DOHH2 (cell line): ENCODE measurements around the gene SLC16A5.

ENCODE experiments used
- H3F3A ChIP-seq: fragments of 200-600 bp; sonication (generic), shearing (Covaris generic); 2 replicates; pipeline ENCODE4 v1.6.0; 2016; ENCODE audit warnings: antibody characterized with exemption, mild to moderate bottlenecking; ENCODE audit not compliant: control insufficient read depth, insufficient read depth
- H3K27ac ChIP-seq: fragments of 200-600 bp; sonication (generic); 2 replicates; pipeline ENCODE4 v1.5.1; 2014; ENCODE audit warnings: low read depth, mild to moderate bottlenecking, low read length, moderate library complexity
- H3K27me3 ChIP-seq: fragments of 200-600 bp; sonication (generic); 2 replicates; pipeline ENCODE4 v1.6.1; 2014; ENCODE audit warnings: mild to moderate bottlenecking, low read length, mixed read lengths; ENCODE audit not compliant: control insufficient read depth
- H3K36me3 ChIP-seq: fragments of 200-600 bp; sonication (generic); 2 replicates; pipeline ENCODE4 v1.6.1; 2014; ENCODE audit warnings: mild to moderate bottlenecking, low read length, moderate library complexity, mixed read lengths; ENCODE audit not compliant: control insufficient read depth
- H3K4me1 ChIP-seq: fragments of 200-600 bp; sonication (generic); 2 replicates; pipeline ENCODE4 v1.6.1; 2014; ENCODE audit warnings: mild to moderate bottlenecking, low read length, mixed read lengths; ENCODE audit not compliant: control insufficient read depth
- H3K4me2 ChIP-seq: fragments of 200-600 bp; sonication (generic); 2 replicates; pipeline ENCODE4 v1.6.0; 2014; ENCODE audit warnings: mild to moderate bottlenecking, low read length, moderate library complexity
- H3K4me3 ChIP-seq: fragments of 200-600 bp; sonication (generic); 2 replicates; pipeline ENCODE4 v1.5.1; 2014; ENCODE audit warnings: mild to moderate bottlenecking, low read length, mixed read lengths
- H3K79me2 ChIP-seq: fragments of 200-600 bp; sonication (generic); 2 replicates; pipeline ENCODE4 v1.6.1; 2014; ENCODE audit warnings: mild to moderate bottlenecking, low read length, mixed read lengths; ENCODE audit not compliant: control insufficient read depth
- H3K9me2 ChIP-seq: fragments of 200-600 bp; sonication (generic); replicated peaks from 2 replicates; pipeline ENCODE4 v1.6.1; 2014; ENCODE audit warnings: mild to moderate bottlenecking, low read length, mixed read lengths; ENCODE audit not compliant: control insufficient read depth
- H3K9me3 ChIP-seq: fragments of 200-600 bp; sonication (generic); 2 replicates; pipeline ENCODE4 v1.6.1; 2014; ENCODE audit warnings: antibody characterized with exemption, low read length, mixed read lengths; ENCODE audit not compliant: control insufficient read depth, insufficient read depth
- H4K20me1 ChIP-seq: fragments of 200-600 bp; sonication (generic); 2 replicates; pipeline ENCODE4 v1.6.0; 2014; ENCODE audit warnings: low read depth, mild to moderate bottlenecking, antibody characterized with exemption, low read length, moderate library complexity; ENCODE audit not compliant: control insufficient read depth, insufficient read depth
- EZH2phosphoT487 ChIP-seq: fragments of 200-600 bp; sonication (generic); IDR thresholded peaks from 2 replicates; pipeline ENCODE4 v1.6.1; 2017; ENCODE audit warnings: borderline replicate concordance, mild to moderate bottlenecking, antibody characterized with exemption, low read length, moderate library complexity, mixed read lengths
- TF ChIP-seq, protein P1 (sequence below): fragments of 200-600 bp; sonication (generic); IDR thresholded peaks from one replicate; pipeline ENCODE4 v1.5.1; 2014; ENCODE audit warnings: antibody characterized with exemption, mild to moderate bottlenecking, low read depth, low read length; ENCODE audit not compliant: poor library complexity, severe bottlenecking

SLC16A5 gene

DNA sequence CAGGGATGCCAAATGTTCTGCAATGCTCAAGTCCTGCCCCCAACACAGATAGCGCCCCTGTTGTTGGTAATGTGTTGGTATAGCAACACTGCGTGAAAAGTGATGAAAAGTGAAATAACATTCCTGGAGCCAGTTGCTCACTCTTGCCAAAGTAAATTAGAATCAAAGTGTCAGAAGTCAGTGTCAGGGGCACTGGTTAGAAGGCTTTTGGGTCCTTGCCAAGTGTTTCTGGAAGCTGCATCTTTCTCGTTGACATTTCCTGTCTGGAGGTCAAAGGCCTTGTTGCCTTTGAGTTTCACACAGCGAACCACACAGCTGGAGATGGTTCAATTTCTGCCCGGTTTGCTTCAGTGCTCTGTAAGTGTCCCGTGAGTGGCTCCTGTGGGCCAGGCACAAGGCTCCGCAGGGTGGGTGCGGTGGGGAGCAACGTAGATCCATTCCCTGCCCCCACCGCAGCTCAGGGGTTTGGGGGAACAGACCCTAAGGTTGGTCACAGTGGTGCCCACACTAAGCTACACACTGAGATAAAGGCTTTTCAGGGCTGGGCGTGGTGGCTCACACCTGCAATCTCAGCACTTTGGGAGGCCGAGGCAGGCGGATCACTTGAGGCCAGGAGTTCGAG lies 3.6 kb upstream of the SLC16A5 start:
- Histone ChIP-seq H3K4me2 (no peak overlapping the region), H3K27ac (no peak overlapping the region)

DNA sequence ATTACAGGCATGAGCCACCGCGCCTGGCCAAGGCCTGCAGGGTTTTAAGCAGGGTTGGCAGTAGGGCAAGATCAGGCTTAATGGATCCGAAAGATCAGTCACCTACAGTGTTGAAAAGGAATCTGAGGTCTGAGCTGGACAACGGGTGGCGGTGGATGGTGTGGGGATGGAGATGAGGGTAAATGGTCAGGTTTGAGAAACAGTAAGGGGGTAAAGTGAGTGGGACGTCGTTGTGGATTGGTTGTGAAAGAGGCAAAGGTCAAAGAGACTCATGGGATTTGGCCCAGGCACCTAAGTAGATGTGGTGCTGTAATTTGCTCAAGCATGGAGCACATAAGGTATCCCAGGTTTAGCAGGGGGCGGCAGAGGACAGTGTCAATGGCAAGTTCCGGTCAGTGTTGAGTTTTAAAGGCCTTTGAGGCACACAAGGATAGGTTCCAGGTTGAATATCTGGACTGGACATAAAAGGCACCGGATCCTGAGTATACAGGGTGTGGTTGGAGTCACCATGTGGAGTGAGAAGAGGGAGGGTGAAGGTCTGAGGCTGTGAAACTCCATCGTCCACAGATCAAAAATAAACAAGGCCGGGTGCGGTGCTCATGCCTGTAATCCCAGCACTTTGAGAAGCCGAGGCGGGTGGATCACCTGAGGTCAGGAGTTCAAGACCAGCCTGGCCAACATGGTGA lies 1.1 kb upstream of the SLC16A5 start:
- Histone ChIP-seq H4K20me1 (no peaks in the 10 kb centered on the region), H3K27ac (no peak overlapping the region), H3K79me2 (no peaks in the 10 kb centered on the region), H3K9me3 (no peaks in the 10 kb centered on the region), H3K36me3 (no peaks in the 10 kb centered on the region), H3K9me2 (no peaks in the 10 kb centered on the region), H3K4me3 (no peak overlapping the region), H3K4me1 (peaks cover 5% of the 10 kb centered on the region; the same call in 1 of the 2 replicates), H3F3A (no peaks in the 10 kb centered on the region), H3K27me3 (peaks cover 37% of the 10 kb centered on the region), H3K4me2 (no peak overlapping the region)
- TF ChIP-seq EZH2phosphoT487, result no peak
- TF ChIP-seq, protein P1, sequence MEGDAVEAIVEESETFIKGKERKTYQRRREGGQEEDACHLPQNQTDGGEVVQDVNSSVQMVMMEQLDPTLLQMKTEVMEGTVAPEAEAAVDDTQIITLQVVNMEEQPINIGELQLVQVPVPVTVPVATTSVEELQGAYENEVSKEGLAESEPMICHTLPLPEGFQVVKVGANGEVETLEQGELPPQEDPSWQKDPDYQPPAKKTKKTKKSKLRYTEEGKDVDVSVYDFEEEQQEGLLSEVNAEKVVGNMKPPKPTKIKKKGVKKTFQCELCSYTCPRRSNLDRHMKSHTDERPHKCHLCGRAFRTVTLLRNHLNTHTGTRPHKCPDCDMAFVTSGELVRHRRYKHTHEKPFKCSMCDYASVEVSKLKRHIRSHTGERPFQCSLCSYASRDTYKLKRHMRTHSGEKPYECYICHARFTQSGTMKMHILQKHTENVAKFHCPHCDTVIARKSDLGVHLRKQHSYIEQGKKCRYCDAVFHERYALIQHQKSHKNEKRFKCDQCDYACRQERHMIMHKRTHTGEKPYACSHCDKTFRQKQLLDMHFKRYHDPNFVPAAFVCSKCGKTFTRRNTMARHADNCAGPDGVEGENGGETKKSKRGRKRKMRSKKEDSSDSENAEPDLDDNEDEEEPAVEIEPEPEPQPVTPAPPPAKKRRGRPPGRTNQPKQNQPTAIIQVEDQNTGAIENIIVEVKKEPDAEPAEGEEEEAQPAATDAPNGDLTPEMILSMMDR, result no peak

More for the DNA sequence above, 3.6 kb upstream of the SLC16A5 start:
- no peaks in the 10 kb centered on the region for H3K79me2 ChIP-seq
- no peaks in the 10 kb centered on the region for H4K20me1 ChIP-seq
- no peaks in the 10 kb centered on the region for H3K9me2 ChIP-seq
- TF ChIP-seq EZH2phosphoT487, result no peak
- TF ChIP-seq, protein P1, result no peak
- H3K27me3 ChIP-seq, result peaks cover 40% of the 10 kb centered on the region
- no peaks in the 10 kb centered on the region for H3K36me3 ChIP-seq
- H3K4me1 ChIP-seq, result peaks cover 5% of the 10 kb centered on the region; the same call in 1 of the 2 replicates
- no peaks in the 10 kb centered on the region for H3K9me3 ChIP-seq
- no peaks in the 10 kb centered on the region for H3F3A ChIP-seq
- H3K4me3 ChIP-seq, result no peak overlapping the region

DNA sequence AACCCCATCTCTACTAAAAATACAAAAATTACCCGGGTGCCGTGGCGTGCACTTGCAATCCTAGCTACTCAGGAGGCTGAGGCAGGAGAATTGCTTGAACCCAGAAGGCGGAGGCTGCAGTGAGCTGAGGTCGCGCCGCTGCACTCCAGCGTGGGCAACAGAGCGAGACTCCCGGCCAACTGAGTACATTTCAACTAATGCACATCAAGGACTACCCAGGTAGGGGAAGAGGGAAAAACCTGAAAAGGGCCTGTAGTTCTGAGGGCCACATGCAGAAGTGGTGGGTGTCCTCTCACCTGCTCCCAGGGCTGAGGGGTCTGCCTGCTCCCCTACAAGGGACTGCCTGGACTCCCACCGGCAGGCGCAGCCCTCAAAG lies 584 bp upstream of the SLC16A5 start:
- Histone ChIP-seq H3K79me2 (no peaks in the 10 kb centered on the region), H3K27ac (no peak overlapping the region), H3K4me3 (0 out of 2 replicates have a peak overlapping the region, but pooled peaks have one; percentile 28), H3K4me1 (peaks cover 5% of the 10 kb centered on the region; the same call in 1 of the 2 replicates), H3K27me3 (peaks cover 35% of the 10 kb centered on the region), H3K9me3 (no peaks in the 10 kb centered on the region), H3K36me3 (no peaks in the 10 kb centered on the region), H3K9me2 (no peaks in the 10 kb centered on the region), H3K4me2 (no peak overlapping the region), H3F3A (no peaks in the 10 kb centered on the region), H4K20me1 (no peaks in the 10 kb centered on the region)
- TF ChIP-seq, protein P1, result no peak
- TF ChIP-seq EZH2phosphoT487, result no peak
